CD4-positive, alpha-beta T cell (primary cell): Measurements from ENCODE around the gene TUBGCP2. TPM values are rescaled to one million over a fixed set of nuclear protein-coding genes. Genes with fewer than 3 reads are reported as not detected.
"Not testable (repeated sequence)": the region's sequence is repeated elsewhere in the genome, so short reads cannot be mapped to it uniquely, and the experiment has no call there.

ENCODE experiments used
- ATAC-seq: fragments of 200-7000 bp; cut with Tn5 transposase; one replicate; pipeline ENCODE4 v1.10.0; 2022; ENCODE audit warnings: mild to moderate bottlenecking; ENCODE audit not compliant: poor library complexity
- CTCF ChIA-PET: fragments of 350-600 bp; sonication (Branson Sonifier 250); formaldehyde crosslinking; loops from one replicate; lab custom pipeline; 2021; ENCODE audit warnings: antibody characterized with exemption, inconsistent platforms; lab: Charles Lee
- POLR2A ChIA-PET: fragments of 350-600 bp; sonication (Branson Sonifier 250); formaldehyde crosslinking; loops from one replicate; lab custom pipeline; 2021; ENCODE audit warnings: antibody characterized with exemption, inconsistent platforms; lab: Charles Lee
- DNase-seq, 14 experiments: peaks; one replicate each; pipeline ENCODE4 v3.0.0-alpha.2; 2013 to 2020; ENCODE audit warnings: mixed read lengths in 2 of 14
- H3K27ac ChIP-seq, 2 donors: one replicate each; pipeline versions ENCODE4 v1.5.1 to v1.7.0; 2013; ENCODE audit warnings: low read length in 2 of 2, low read depth in 1 of 2, mild to moderate bottlenecking in 1 of 2
- H3K27me3 ChIP-seq, 2 experiments: 1 replicate in 1 of 2; 2 replicates in 1 of 2; pipeline versions ENCODE4 v1.6.1 to v1.7.0; 2013; ENCODE audit warnings: low read length in 2 of 2, control low read depth in 1 of 2, mild to moderate bottlenecking in 1 of 2, moderate library complexity in 1 of 2; ENCODE audit not compliant: insufficient read depth in 2 of 2, control insufficient read depth in 1 of 2
- H3K36me3 ChIP-seq: one replicate; pipeline ENCODE4 v1.6.1; 2013; ENCODE audit warnings: low read length, control low read depth; ENCODE audit not compliant: insufficient read depth
- H3K4me1 ChIP-seq: one replicate; pipeline ENCODE4 v1.6.1; 2013; ENCODE audit warnings: low read length, control low read depth; ENCODE audit not compliant: insufficient read depth
- H3K4me3 ChIP-seq: one replicate; pipeline ENCODE4 v1.5.1; 2013; ENCODE audit warnings: mild to moderate bottlenecking, low read length, moderate library complexity
- H3K9me3 ChIP-seq, 2 experiments: 1 replicate in 1 of 2; 2 replicates in 1 of 2; pipeline versions ENCODE4 v1.6.1 to v1.7.0; 2013; ENCODE audit warnings: low read length in 2 of 2, mild to moderate bottlenecking in 2 of 2, control low read depth in 1 of 2, moderate library complexity in 1 of 2; ENCODE audit not compliant: control insufficient read depth in 1 of 2, insufficient read depth in 1 of 2
- H3K27ac Mint-ChIP-seq: one replicate; pipeline ENCODE4 v1.8.0; 2020; ENCODE audit warnings: mixed read lengths
- H3K27me3 Mint-ChIP-seq: one replicate; pipeline ENCODE4 v1.8.0; 2021; ENCODE audit warnings: mixed read lengths
- H3K36me3 Mint-ChIP-seq: one replicate; pipeline ENCODE4 v1.8.0; 2021; ENCODE audit warnings: low read depth, mixed read lengths
- H3K4me1 Mint-ChIP-seq: one replicate; pipeline ENCODE4 v1.8.0; 2021; ENCODE audit warnings: low read depth, mixed read lengths
- H3K4me3 Mint-ChIP-seq: one replicate; pipeline ENCODE4 v1.8.0; 2020; ENCODE audit warnings: mild to moderate bottlenecking, mixed read lengths
- H3K9me3 Mint-ChIP-seq: one replicate; pipeline ENCODE4 v1.8.0; 2020; ENCODE audit warnings: mixed read lengths
- CTCF ChIP-seq: fragments of 200-600 bp; IDR thresholded peaks from one replicate; pipeline ENCODE4 v1.8.0; 2022; ENCODE audit warnings: antibody characterized with exemption, mild to moderate bottlenecking
- intact Hi-C, 2 experiments: fragments of 100-400 bp; cut with DNase I in 1 of 2; cut with micrococcal nuclease in 1 of 2; formaldehyde crosslinking; loops; one replicate each; pipeline versions ENCODE4 v1.15.1 to v1.9.0; 2023 to 2025; cut with DNase I, micrococcal nuclease
- total RNA-seq, 174 experiments: library from RNA in 2 of 174; stranded (reverse) in 2 of 174; gene quantifications; one replicate each; pipeline ENCODE4 v1.2.3 and lab custom pipeline; 2021 to 2026

Gene TUBGCP2
- total RNA-seq, 2 experiments from 2014 or later: 89.3 to 94.2 TPM

- POLR2A ChIA-PET: no interaction called here
- CTCF ChIA-PET: no interaction called here
- H3K36me3 Mint-ChIP-seq: no peaks in the 10 kb centered on the region
- peak; percentile 33 for ATAC-seq
- intact Hi-C loops: no loop called here
- no peak overlapping the region for H3K4me3 Mint-ChIP-seq
- H3K9me3 Mint-ChIP-seq: no peaks in the 10 kb centered on the region
- DNase-seq: peak in 1 of 14 experiments; percentile 24
- Histone ChIP-seq H3K36me3 (no peaks in the 10 kb centered on the region), H3K27me3 (peaks cover 52 to 58% of the 10 kb centered on the region in 2 experiments), H3K9me3 (peaks cover 0 to 21% of the 10 kb centered on the region in 2 experiments), H3K27ac (no peak overlapping the region), H3K4me1 (peaks cover 42% of the 10 kb centered on the region), H3K4me3 (peak overlapping the region; percentile 38)
- H3K27me3 Mint-ChIP-seq: peaks cover 66% of the 10 kb centered on the region
- H3K27ac Mint-ChIP-seq: no peak overlapping the region
- H3K4me1 Mint-ChIP-seq: peaks cover 21% of the 10 kb centered on the region
- no peak for TF ChIP-seq CTCF
Observed at GRCh38 chr10:133236401-133237240, 72.1 kb downstream of the TUBGCP2 start.

- H3K27ac Mint-ChIP-seq: no peak overlapping the region
- DNase-seq: peak in 1 of 14 experiments; percentile 47
- intact Hi-C loops: no loop called here
Observed at GRCh38 chr10:133235932-133236331, 72.7 kb downstream of the TUBGCP2 start.

GRCh38 chr10:133235265-133235855 lies 73.3 kb downstream of the TUBGCP2 start:
- Histone ChIP-seq H3K27me3 (peaks cover 52% of the 10 kb centered on the region in 2 experiments), H3K27ac (no peak overlapping the region), H3K9me3 (peaks cover 0 to 23% of the 10 kb centered on the region in 2 experiments), H3K4me1 (peaks cover 35% of the 10 kb centered on the region), H3K36me3 (no peaks in the 10 kb centered on the region), H3K4me3 (peak overlapping the region; percentile 38)
- CTCF ChIA-PET: no interaction called here
- intact Hi-C loops: no loop called here
- POLR2A ChIA-PET: no interaction called here
- ATAC-seq (no peak), DNase-seq (peak in 1 of 14 experiments; percentile 39)
- Mint-ChIP-seq H3K27ac (no peak overlapping the region), H3K27me3 (peaks cover 61% of the 10 kb centered on the region), H3K36me3 (no peaks in the 10 kb centered on the region), H3K9me3 (no peaks in the 10 kb centered on the region), H3K4me1 (peaks cover 10% of the 10 kb centered on the region), H3K4me3 (peak overlapping the region; percentile 63)
- TF ChIP-seq CTCF: no peak

More at GRCh38 chr10:133235932-133236331, 72.7 kb downstream of the TUBGCP2 start:
- no peaks in the 10 kb centered on the region for H3K36me3 ChIP-seq
- peaks cover 52 to 56% of the 10 kb centered on the region in 2 experiments for H3K27me3 ChIP-seq
- peaks cover 14% of the 10 kb centered on the region for H3K4me1 Mint-ChIP-seq
- no peaks in the 10 kb centered on the region for H3K36me3 Mint-ChIP-seq
- CTCF ChIA-PET: no interaction called here
- peaks cover 0 to 23% of the 10 kb centered on the region in 2 experiments for H3K9me3 ChIP-seq
- POLR2A ChIA-PET: no interaction called here
- H3K4me3 ChIP-seq: peak overlapping the region; percentile 38
- H3K4me1 ChIP-seq: peaks cover 39% of the 10 kb centered on the region
- H3K27ac ChIP-seq: no peak overlapping the region
- no peaks in the 10 kb centered on the region for H3K9me3 Mint-ChIP-seq
- ATAC-seq: peak; percentile 32
- peak overlapping the region; percentile 45 for H3K4me3 Mint-ChIP-seq
- peaks cover 65% of the 10 kb centered on the region for H3K27me3 Mint-ChIP-seq
- no peak for TF ChIP-seq CTCF

- POLR2A ChIA-PET, H3K27ac Mint-ChIP-seq, ATAC-seq, DNase-seq, intact Hi-C loops, H3K4me3 ChIP-seq, CTCF ChIA-PET, H3K27ac ChIP-seq, H3K36me3 Mint-ChIP-seq, H3K9me3 Mint-ChIP-seq, H3K36me3 ChIP-seq: not testable (repeated sequence)
- peak overlapping the region; percentile 63 for H3K4me3 Mint-ChIP-seq
- peaks cover 10% of the 10 kb centered on the region for H3K4me1 Mint-ChIP-seq
- peaks cover 59% of the 10 kb centered on the region for H3K27me3 Mint-ChIP-seq
- peaks cover 35% of the 10 kb centered on the region for H3K4me1 ChIP-seq
- H3K9me3 ChIP-seq: peaks cover 0 to 23% of the 10 kb centered on the region in 2 experiments
- peaks cover 47 to 49% of the 10 kb centered on the region in 2 experiments for H3K27me3 ChIP-seq
Observed at GRCh38 chr10:133234796-133235195, 73.9 kb downstream of the TUBGCP2 start.
